K562 (cell line): ENCODE data around the gene PAF1. TPM values are rescaled to one million over a fixed set of nuclear protein-coding genes. Genes with fewer than 3 reads are reported as not detected.

Source experiments
- CREM ChIP-seq: IDR thresholded peaks from 2 replicates; pipeline ENCODE4 v1.6.1; 2014; ENCODE audit warnings: antibody characterized with exemption, low read depth
- FOS ChIP-seq: IDR thresholded peaks from 3 replicates; pipeline ENCODE4 v1.6.1; 2011; ENCODE audit not compliant: insufficient read length; ENCODE audit errors: extremely low read depth
- HDAC1 ChIP-seq, 2 experiments: fragments of 450-650 bp; IDR thresholded peaks; 2 replicates each; pipeline ENCODE4 v1.6.1; 2016 to 2017; ENCODE audit warnings: inconsistent platforms in 1 of 2, mild to moderate bottlenecking in 1 of 2, moderate library complexity in 1 of 2
- MBD2 ChIP-seq: sonication (generic); IDR thresholded peaks from 2 replicates; pipeline ENCODE4 v1.6.1; 2016; ENCODE audit warnings: low read depth, borderline replicate concordance
- MITF ChIP-seq: IDR thresholded peaks from 2 replicates; pipeline ENCODE4 v1.6.1; 2014; ENCODE audit warnings: antibody characterized with exemption
- MYC ChIP-seq, 2 experiments: fragments of 250-450 bp in 1 of 2; sonication (Bioruptor Pico) in 1 of 2; IDR thresholded peaks; 2 replicates each; pipeline versions ENCODE4 v1.5.1 to v1.6.1; 2012 to 2021; ENCODE audit warnings: low read depth in 2 of 2, borderline replicate concordance in 1 of 2, improper control_type of control experiment in 1 of 2, low read length in 1 of 2, mild to moderate bottlenecking in 1 of 2, moderate library complexity in 1 of 2
- POLR2AphosphoS5 ChIP-seq: IDR thresholded peaks from 2 replicates; pipeline ENCODE4 v1.6.1; 2011; ENCODE audit warnings: mild to moderate bottlenecking, low read depth, low read length, moderate library complexity; ENCODE audit not compliant: control insufficient read depth, insufficient read depth
- RBM22 ChIP-seq: fragments of 200-400 bp; formaldehyde crosslinking; IDR thresholded peaks from 2 replicates; pipeline ENCODE4 v1.6.1; 2018; ENCODE audit warnings: low read length, low read depth; ENCODE audit not compliant: poor library complexity, severe bottlenecking
- TBP ChIP-seq: optimal IDR thresholded peaks from 2 replicates; pipeline ENCODE3; 2011; ENCODE audit warnings: low read depth, low read length, improper control_type of control experiment
- WHSC1 ChIP-seq: IDR thresholded peaks from one replicate; pipeline ENCODE4 v1.6.1; 2012; ENCODE audit warnings: low read length, control low read depth, inconsistent platforms
- ZKSCAN8 ChIP-seq: fragments of 200-800 bp; sonication (Bioruptor generic); IDR thresholded peaks from 2 replicates; pipeline ENCODE4 v1.6.1; 2016; ENCODE audit warnings: missing genetic modification characterization, missing compliant biosample characterization
- polyA plus RNA-seq, 8 experiments: library from polyadenylated mRNA; depleted of rRNA in 4 of 8; stranded (reverse) in 5 of 8; unstranded in 3 of 8; fragments of >200 nt; fragmentation: Nextera tagmentation in 2 of 8; fragmentation: Illumina TruSeq in 1 of 8; extraction: Ambion mirVana in 2 of 8; extraction: Trizol in 1 of 8; gene quantifications; 2 replicates each; pipeline versions ENCODE4 v1.2.1 to v1.2.3, GENCODE V29; 2011 to 2014; ENCODE audit warnings: inconsistent platforms in 1 of 8, missing spikeins in 1 of 8
- total RNA-seq, 7 experiments: library from RNA; depleted of rRNA in 6 of 7; stranded (reverse); fragments of >200 nt in 6 of 7; fragmentation: Illumina TruSeq in 2 of 7; extraction: Trizol in 2 of 7; gene quantifications; 2 replicates each; pipeline versions ENCODE4 v1.2.1 to v1.2.3, GENCODE V29; 2011 to 2021; ENCODE audit warnings: low replicate concordance in 1 of 7
- TF ChIP-seq, protein P1 (sequence below): fragments of 250-450 bp; sonication (Bioruptor Pico); IDR thresholded peaks from 2 replicates; pipeline ENCODE4 v1.5.0; 2021; ENCODE audit warnings: mild to moderate bottlenecking, moderate library complexity
- TF ChIP-seq, protein P2 (sequence below): sonication (generic); formaldehyde crosslinking; IDR thresholded peaks from 2 replicates; pipeline ENCODE4 v1.9.0; 2022; ENCODE audit warnings: mild to moderate bottlenecking, missing genetic modification reagents
- TF ChIP-seq, protein P3 (sequence below): sonication (generic); formaldehyde crosslinking; IDR thresholded peaks from 2 replicates; pipeline ENCODE4 v1.8.0; 2023; ENCODE audit warnings: mild to moderate bottlenecking, missing genetic modification reagents

Gene PAF1
- total and polyA plus RNA-seq, 9 of the 15 experiments (the other 6 are each of a cell fraction or from before 2014, with no cell fraction given) = 1.5 to 45.0 (median 33.8) TPM

- TF ChIP-seq, protein P1, sequence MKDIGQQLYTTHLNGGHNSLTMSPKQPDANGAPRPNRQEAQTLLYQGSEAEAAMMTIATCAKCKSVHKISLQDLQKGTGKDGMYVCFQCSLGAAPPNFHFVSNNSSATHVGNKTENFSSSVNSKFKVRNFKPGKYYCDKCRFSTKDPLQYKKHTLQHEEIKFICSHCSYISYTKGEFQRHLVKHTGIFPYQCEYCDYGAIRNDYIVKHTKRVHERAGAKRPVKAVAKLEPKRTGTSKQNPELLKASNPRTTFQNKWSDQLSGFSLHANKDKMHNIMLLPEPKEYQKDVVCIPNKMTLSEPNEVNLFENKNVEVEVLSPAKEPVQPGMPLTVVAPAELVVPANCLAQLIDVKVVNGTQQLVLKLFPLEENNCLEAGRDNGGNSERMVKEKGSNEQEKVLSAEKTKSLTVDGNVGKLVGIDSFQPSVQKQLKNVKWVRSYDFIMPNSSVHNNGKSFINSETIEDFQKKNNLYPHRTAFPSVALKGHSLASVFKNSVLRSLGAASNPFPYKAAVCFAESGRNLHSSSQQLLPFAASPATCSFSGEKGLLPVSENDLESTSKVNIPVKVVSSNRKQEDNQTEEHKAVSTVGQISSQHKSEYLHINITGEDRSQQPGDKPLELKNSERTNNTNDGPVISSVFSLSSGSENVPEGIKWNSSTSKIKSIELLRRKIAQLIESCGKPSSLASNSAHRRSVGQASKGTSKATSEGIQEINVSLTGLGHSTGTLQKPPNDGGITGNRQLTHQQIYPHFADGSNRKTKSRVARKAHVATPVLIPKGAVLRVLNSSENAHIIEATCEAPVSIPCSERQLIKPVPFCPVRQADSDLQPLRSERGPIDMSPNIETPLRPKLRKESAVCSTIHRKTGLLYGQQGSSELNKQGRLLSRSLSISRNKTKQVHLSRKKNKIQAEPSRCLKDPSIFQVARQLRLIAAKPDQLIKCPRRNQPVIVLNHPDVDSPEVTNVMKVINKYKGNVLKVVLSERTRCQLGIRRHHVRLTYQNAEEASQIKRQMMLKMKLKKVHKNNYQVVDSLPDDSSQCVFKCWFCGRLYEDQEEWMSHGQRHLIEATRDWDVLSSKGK = no peak
- TF ChIP-seq TBP = peak; percentile 96
- TF ChIP-seq MBD2 = peak; percentile 87
- TF ChIP-seq POLR2AphosphoS5 = peak; percentile 98
- TF ChIP-seq FOS = no peak
- TF ChIP-seq WHSC1 = no peak
- TF ChIP-seq, protein P2, sequence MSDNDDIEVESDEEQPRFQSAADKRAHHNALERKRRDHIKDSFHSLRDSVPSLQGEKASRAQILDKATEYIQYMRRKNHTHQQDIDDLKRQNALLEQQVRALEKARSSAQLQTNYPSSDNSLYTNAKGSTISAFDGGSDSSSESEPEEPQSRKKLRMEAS (CRISPR knock-in tag) = peak; percentile 51
- peak; percentile 30; the same call in 1 of the 2 replicates for TF ChIP-seq ZKSCAN8 (CRISPR knock-in tag)
- TF ChIP-seq, protein P3, sequence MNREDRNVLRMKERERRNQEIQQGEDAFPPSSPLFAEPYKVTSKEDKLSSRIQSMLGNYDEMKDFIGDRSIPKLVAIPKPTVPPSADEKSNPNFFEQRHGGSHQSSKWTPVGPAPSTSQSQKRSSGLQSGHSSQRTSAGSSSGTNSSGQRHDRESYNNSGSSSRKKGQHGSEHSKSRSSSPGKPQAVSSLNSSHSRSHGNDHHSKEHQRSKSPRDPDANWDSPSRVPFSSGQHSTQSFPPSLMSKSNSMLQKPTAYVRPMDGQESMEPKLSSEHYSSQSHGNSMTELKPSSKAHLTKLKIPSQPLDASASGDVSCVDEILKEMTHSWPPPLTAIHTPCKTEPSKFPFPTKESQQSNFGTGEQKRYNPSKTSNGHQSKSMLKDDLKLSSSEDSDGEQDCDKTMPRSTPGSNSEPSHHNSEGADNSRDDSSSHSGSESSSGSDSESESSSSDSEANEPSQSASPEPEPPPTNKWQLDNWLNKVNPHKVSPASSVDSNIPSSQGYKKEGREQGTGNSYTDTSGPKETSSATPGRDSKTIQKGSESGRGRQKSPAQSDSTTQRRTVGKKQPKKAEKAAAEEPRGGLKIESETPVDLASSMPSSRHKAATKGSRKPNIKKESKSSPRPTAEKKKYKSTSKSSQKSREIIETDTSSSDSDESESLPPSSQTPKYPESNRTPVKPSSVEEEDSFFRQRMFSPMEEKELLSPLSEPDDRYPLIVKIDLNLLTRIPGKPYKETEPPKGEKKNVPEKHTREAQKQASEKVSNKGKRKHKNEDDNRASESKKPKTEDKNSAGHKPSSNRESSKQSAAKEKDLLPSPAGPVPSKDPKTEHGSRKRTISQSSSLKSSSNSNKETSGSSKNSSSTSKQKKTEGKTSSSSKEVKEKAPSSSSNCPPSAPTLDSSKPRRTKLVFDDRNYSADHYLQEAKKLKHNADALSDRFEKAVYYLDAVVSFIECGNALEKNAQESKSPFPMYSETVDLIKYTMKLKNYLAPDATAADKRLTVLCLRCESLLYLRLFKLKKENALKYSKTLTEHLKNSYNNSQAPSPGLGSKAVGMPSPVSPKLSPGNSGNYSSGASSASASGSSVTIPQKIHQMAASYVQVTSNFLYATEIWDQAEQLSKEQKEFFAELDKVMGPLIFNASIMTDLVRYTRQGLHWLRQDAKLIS (CRISPR knock-in tag) = peak; percentile 96
- TF ChIP-seq CREM = peak; percentile 51; the same call in 1 of the 2 replicates
- TF ChIP-seq HDAC1 (IDR thresholded peaks at IDR 0.05) = peak in 1 of 2 experiments; percentile 29; a peak in 1 of 4 replicates
- peak; percentile 10 for TF ChIP-seq MYC (IDR thresholded peaks at IDR 0.05; ENCODE audit: low read depth, low read length)
- no peak for TF ChIP-seq MYC (CRISPR knock-in tag; IDR thresholded peaks at IDR 0.05; ENCODE audit: borderline replicate concordance, low read depth)
- peak; percentile 90 for TF ChIP-seq RBM22
- 0 out of 2 replicates have a peak, but pooled peaks have one; percentile 31 for TF ChIP-seq MITF
Observed at GRCh38 chr19:39406656-39407409, 15.9 kb upstream of the PAF1 start, which contains the start of gene ZFP36 (continued).
